ENCODE data around the gene LDLR. TPM values are rescaled to one million over a fixed set of nuclear protein-coding genes. Genes with fewer than 3 reads are reported as not detected.
"Not testable (repeated sequence)": the region's sequence is repeated elsewhere in the genome, so short reads cannot be mapped to it uniquely, and the experiment has no call there.

Gene LDLR
- total RNA-seq, 1 donor from 2014 or later = 8.2 TPM

DNA sequence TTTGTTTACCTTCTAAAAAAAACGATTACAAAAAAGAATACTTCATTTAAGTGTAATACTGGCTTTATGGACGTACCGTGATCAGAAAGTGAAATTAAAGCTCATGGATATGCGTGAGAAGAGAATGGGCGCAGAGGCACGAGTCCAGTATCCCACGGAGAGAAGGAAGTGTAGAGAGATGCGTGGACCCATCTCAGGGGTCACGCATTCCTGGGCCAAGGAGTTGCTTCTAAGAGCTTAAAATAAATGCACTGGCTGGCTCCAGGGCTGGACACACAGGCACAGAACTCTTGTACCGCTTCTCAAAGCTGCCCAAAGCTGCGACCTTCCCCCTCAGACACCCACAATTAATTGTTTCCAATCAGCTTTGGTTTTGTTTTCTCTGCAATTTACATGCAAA, 75.0 kb downstream of the LDLR start:
- ATAC-seq (no peak), DNase-seq (no peak)
- intact Hi-C loops (cut with micrococcal nuclease) = no loop called here

- ATAC-seq (peak; percentile 77), DNase-seq (peak; percentile 88)
- intact Hi-C loops (cut with micrococcal nuclease) = no loop called here
Measured at GRCh38 chr19:11164879-11165406, 75.7 kb downstream of the LDLR start.

DNA sequence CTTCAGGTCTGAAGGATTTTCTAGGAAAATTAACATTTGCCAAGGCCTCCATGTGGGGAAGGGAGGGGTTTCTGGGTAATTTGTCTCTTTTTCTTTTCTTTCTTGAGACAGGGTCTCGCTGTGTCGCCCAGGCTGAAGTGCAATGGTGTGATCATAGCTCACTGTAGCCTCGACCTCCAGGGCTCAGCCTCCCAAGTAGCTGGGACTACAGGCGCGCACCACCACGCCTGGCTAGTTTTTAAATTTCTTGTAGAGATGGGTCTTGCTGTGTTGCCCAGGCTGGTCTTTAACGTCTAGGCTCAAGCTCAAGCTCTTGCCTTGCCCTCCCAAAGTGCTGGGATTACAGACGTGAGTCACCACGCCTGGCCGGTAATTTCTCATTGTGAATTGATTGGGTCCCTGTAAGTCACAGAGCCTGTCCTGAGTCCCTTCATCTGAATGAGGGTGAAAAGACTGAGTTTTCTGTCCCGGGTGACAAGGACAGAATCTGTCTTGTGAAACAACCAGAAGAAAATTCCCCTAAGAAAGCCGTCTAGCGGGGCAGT, 76.3 kb downstream of the LDLR start:
- no peak for ATAC-seq
- intact Hi-C loops (cut with micrococcal nuclease) = no loop called here

DNA sequence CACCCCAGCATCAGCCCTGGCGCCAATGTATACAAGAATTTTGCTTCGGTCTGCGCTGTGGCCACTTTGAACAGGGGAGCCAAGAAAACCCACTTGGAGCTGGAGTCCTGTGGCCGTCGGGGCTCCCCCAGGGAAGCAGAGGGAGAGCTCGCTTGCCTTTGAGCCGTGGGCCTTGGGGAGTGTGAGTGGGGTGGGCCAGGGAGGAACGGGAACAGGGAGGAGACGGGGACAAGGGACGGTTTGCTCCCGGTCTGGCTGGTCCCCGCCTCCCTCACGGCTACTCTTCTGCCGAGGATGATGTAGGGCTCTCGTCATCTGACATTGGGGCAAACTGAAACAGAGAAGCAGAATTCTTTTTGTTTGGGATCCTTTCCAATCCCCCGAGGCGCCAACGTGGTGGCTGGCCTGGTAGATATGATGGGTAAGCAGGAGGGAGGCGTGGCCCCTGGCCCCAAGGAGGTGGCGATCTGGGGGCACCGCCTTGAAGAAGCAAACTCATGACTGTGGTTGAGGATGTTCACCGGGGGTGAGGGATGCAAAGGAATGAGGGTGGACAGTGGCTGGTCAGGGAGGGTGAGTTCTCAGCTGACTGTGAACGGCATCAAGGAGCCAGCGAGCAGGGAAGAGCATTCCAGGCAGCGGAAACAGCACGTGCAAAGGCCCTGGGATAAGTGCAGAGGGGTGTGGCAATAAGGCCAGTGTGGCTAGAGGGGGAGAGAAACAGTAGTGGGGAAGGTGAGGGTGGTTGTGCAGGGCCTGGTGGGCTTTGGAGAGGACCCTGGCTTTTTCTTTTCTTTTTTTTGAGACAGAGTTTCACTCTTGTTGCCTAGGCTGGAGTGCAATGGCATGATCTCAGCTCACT, 77.2 kb downstream of the LDLR start:
- ATAC-seq = peak; percentile 53
- intact Hi-C loops (cut with micrococcal nuclease) = no loop called here
- DNase-seq = peak; percentile 73

More for the DNA sequence above, 76.3 kb downstream of the LDLR start:
- no peak for DNase-seq

DNA sequence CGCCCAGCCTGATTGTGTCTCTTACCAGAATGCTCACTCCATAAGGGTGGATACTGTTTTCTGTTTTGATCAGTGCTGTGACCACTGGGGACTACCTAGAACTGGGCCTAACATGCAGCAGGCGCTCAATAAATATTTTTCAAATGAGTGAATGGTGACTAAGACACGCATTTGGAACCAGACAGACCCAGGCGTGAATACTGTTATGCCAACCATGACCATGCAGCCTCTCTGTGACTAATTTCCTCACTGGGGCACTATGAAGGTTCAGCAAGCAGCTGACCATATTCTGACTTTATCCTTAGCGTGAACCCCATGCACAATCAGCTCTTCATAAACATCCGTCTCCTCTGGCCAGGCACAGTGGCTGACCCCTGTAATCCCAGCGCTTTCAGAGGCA, 79.3 kb downstream of the LDLR start:
- DNase-seq (no peak), ATAC-seq (no peak)
- intact Hi-C loops (cut with micrococcal nuclease) = no loop called here

GRCh38 chr19:11169896-11170678, 80.8 kb downstream of the LDLR start:
- ATAC-seq = no peak
- DNase-seq = no peak
- intact Hi-C loops (cut with micrococcal nuclease) = no loop called here

DNA sequence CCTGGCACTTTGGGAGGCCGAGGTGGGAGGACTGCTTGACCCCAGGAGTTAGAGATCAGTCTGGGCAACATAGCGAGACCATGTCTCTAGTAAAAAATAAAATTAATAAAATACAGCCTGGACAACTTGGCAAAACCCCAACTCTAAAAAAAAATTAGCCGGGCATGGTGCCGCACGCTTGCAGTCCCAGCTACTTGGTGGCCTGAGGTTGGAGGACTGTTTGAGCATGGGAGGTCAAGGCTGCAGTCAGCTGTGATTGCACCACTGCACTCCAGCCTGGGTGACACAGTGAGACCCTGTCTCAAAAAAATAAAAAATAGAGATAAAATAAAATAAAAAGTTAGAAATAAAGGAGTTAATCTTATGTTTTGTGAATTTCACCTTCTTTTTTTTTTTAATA, 81.9 kb downstream of the LDLR start:
- no peak for ATAC-seq
- intact Hi-C loops (cut with micrococcal nuclease) = no loop called here
- no peak for DNase-seq

GRCh38 chr19:11172576-11172975, 83.3 kb downstream of the LDLR start:
- intact Hi-C loops (cut with micrococcal nuclease) = no loop called here
- no peak for ATAC-seq
- DNase-seq = no peak

GRCh38 chr19:11173516-11174155, 84.4 kb downstream of the LDLR start:
- DNase-seq (no peak), ATAC-seq (no peak)
- intact Hi-C loops (cut with micrococcal nuclease) = no loop called here

DNA sequence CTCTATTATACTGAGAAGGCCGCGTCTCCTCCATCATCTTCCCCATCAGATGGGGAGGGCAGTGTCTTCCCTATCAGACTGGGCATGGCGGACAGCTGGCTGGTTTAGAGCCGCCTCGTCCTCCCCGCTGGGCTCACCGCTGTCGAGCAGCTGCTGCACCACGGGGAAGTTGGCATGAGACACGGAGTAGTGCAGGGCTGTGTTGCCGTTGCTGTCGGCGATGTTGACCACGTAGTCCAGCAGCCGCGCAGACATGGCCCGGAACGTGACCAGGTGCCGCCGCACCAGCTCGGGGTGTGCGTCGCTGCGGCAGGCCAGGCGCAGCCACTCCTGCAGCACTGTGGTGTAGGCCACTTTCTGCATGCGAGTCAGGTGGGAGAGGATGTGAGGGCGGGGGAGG, 85.1 kb downstream of the LDLR start:
- ATAC-seq (no peak), DNase-seq (no peak)
- intact Hi-C loops (cut with micrococcal nuclease) = no loop called here

DNA sequence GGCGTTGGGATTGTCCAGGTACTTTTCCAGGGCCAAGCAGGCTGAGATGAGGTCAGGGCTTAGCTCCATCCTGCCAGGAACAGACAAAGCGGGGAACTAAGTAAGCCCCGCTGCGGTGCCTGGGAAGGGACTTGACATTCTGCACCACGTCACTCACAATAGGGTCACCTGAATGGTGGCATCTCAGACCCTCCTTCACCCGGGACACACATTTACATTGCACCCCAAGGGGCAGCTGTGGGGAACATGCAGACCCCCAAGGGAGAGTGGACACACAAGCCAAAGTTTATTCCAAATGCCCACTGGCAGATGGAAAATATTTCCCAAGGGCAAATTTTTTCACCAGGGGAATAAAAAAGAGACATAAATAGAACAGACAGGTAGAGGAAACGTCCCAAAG, 86.7 kb downstream of the LDLR start:
- no peak for ATAC-seq
- intact Hi-C loops (cut with micrococcal nuclease) = no loop called here
- no peak for DNase-seq

GRCh38 chr19:11176466-11177193, 87.4 kb downstream of the LDLR start:
- ATAC-seq = no peak
- intact Hi-C loops (cut with micrococcal nuclease) = no loop called here
- DNase-seq = no peak

DNA sequence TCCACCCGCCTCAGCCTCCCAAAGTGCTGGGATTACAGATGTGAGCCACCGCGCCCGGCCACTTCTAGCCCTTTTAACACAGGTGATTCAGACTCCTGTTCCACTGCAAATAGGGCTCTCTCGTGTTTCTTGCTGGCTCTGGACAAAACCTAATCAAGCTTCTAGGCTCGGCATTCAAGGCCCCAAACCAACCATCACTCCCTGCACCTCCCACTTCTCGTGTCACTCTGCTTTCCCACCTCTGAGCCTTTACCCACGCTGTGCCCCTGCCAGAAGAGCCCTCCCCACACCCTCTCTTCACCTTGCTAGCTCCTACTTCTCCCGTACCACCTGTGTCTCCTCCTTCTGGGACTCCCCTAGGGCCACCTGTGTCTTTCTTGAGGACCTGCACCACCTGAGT, 88.3 kb downstream of the LDLR start:
- intact Hi-C loops (cut with micrococcal nuclease) = no loop called here

DNA sequence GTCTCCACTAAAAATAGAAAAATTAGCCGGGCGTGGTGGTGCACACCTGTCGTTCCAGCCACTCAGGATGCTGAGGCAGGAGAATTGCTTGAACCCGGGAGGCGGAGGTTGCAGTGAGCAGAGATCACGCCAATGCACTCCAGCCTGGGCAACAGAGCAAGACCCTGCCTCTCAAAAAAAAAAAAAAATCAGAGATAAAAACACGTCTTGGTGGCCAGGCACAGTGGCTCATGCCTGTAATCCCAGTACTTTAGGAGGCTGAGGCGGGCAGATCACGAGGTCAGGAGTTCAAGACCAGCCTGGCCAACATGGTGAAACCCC, 89.8 kb downstream of the LDLR start:
- ATAC-seq; intact Hi-C loops (cut with micrococcal nuclease); DNase-seq: not testable (repeated sequence)

More for the DNA sequence above, 88.3 kb downstream of the LDLR start:
- DNase-seq (no peak), ATAC-seq (no peak)

- intact Hi-C loops (cut with micrococcal nuclease) = no loop called here
- peak; percentile 10 for ATAC-seq
- DNase-seq = no peak
Measured at GRCh38 chr19:11179716-11180297, 90.5 kb downstream of the LDLR start.

- ATAC-seq (peak; percentile 39), DNase-seq (no peak)
- intact Hi-C loops (cut with micrococcal nuclease) = no loop called here
Measured at GRCh38 chr19:11180346-11180745, 91.1 kb downstream of the LDLR start.

- peak; percentile 38 for ATAC-seq
- DNase-seq; intact Hi-C loops (cut with micrococcal nuclease): not testable (repeated sequence)
Measured at GRCh38 chr19:11180975-11181374, 91.7 kb downstream of the LDLR start.

- intact Hi-C loops (cut with micrococcal nuclease) = no loop called here
- ATAC-seq (no peak), DNase-seq (no peak)
Measured at GRCh38 chr19:11181488-11181887, 92.2 kb downstream of the LDLR start.

Data from left ventricle myocardium superior (tissue), 1 donor.